ENCODE measurements around the gene SCML2.
"Not testable (repeated sequence)": the region's sequence is repeated elsewhere in the genome, so short reads cannot be mapped to it uniquely, and the experiment has no call there.

SCML2 gene

DNA sequence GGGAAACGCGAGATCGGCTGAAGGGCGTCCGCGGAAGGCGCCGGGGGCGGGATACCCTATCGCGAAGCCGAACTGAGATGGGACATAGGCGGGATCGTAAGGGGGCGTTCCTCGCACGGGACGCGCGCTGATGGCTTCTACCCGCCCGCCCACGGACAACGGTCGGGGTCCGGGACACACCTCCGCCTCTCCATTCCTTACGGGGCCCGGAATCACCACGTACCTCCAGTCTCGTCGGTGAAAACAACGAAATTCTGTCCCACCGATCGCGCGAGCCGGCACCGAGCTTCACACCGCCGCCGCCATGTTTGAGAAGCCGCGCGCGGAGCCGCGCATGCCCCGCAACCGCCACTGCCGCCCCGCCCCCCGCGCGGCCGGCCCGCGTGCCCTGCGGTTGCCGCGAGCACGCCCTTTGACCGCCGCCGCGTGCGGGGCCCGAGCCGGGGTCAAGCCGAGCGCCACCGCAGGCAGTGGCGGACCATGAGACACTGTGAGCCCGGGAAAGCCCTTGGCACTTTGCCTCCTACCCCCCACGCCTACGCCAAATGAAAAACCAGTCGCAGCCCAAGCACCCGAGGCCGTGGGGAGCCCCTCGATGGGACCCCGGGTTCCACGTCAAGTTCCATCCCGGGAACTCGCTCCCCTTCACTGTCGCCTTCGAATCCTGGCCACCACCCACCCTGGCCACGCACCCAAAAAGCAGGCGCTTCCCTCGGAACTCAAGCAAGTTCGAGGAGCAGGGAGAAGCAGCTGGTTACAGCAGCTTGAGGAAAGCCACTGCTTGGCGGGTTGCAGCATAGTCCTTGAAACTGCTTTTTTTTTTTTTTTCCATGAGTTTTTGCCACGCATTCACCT, at the start of gene SCML2:
SCML2 (minus strand) TSS at position 320 of the 855 bp plus-strand sequence. CDS start 20,617 bp downstream, outside the sequence.
- DNase-seq (ENCODE audit: extremely low read depth in 1 of 2, low read depth in 1 of 2) = peak in 1 of 2 donors; percentile 17

DNA sequence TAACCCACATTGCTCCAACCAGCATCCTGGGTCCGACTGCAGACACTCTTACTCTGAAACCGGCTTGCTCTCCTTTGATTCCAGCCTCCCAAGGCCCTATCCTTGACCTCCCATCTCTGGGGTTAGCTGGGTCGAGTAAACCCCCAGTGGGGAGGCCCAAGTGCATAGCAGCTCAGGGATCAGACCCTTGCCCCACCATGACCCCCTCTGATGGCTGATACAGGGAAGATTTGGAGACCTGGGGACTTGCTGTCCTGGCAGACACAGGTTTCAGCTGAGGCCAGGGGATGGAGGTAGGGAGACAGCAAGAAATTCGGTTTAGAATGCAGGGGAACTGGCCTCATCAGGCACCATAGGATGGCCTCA, 47.3 kb upstream of the SCML2 start:
- no peak for DNase-seq (ENCODE audit: extremely low read depth in 1 of 2, low read depth in 1 of 2)

DNA sequence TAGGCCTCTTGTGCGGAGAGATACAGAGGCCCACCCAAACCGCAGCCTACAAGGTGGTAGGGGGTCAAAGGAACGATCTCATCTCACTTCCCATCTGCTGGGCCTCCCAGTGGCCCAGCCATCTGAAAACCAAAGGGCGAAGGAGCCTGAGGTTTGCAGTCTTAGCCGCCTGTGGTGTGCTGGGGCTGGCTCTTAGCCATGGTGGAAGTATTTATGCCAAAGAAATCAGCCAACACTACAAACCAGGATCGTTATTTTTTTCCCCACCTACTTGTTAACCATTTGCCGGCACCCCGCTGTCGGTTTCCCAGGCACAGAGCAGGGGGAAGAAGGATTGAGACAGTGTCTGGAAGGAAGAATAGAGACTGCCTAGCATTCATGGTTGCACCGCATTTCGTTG, 40.0 kb upstream of the SCML2 start:
- no peak for DNase-seq (ENCODE audit: extremely low read depth in 1 of 2, low read depth in 1 of 2)

DNA sequence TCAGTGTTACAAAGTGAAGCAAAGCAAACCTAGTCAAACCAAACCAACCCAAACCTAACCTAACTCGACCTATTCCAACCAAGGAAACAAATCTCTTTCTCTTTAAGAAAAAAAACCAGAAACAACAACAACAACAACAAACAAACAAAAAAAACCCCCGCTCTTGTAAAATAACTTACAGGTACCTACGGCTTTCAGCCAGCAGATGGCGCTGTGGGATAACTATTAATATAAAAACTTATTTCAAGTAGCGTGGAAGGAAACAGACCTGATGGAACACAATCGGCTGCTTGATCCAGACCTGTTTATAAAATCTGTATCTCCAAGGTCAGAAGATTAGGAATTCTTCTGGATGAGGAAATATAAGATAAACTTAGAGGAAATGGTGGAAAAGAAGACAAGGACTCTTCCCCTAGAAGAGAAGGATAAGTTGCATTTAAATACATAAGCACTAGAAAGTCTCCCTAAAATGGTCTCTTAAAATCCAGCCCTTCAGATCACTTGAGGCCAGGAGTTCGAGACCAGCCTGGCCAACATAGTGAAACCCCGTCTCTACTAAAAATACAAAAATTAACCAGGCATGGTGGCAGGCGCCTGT, 36.6 kb upstream of the SCML2 start:
- peak; percentile 30 to 37 for DNase-seq (ENCODE audit: extremely low read depth in 1 of 2, low read depth in 1 of 2)

DNA sequence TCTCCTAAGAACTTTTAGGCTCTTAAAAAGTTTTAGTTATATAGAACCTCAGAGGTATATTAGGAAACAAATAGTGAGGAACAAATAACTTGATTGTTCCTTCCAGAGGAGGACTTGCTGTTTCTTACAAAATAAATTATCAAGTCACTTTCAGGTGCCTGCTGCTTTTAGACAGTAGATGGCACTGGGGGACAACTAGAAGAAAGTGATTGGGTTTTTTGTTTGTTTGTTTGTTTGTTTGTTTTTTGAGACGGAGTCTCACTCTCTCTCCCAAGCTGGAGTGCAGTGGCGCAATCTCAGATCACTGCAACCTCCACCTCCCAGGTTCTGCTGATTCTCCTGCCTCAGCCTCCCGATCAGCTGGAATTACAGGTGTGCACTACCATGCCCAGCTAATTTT, 35.5 kb upstream of the SCML2 start:
- DNase-seq (ENCODE audit: extremely low read depth in 1 of 2, low read depth in 1 of 2) = no peak

DNA sequence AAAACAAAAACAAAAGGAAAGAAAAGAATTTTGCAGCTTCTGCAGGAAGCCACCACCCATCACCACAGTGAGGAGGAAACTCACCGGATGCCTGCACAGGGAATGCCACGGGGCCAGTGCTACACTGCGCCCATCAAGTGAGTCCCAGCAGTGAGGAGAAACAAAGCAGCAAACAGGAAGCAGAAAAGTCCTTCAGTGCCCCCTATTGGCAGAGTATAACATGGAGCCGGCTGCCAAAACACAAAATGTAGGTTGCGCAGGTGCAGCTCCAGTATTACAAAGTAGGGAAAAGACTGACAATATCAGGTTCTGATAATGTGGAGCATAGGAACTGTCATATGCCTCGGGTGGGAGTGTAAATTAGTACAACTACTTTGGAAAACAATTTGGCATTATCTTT, 23.3 kb upstream of the SCML2 start:
- no peak for DNase-seq (ENCODE audit: extremely low read depth in 1 of 2, low read depth in 1 of 2)

DNA sequence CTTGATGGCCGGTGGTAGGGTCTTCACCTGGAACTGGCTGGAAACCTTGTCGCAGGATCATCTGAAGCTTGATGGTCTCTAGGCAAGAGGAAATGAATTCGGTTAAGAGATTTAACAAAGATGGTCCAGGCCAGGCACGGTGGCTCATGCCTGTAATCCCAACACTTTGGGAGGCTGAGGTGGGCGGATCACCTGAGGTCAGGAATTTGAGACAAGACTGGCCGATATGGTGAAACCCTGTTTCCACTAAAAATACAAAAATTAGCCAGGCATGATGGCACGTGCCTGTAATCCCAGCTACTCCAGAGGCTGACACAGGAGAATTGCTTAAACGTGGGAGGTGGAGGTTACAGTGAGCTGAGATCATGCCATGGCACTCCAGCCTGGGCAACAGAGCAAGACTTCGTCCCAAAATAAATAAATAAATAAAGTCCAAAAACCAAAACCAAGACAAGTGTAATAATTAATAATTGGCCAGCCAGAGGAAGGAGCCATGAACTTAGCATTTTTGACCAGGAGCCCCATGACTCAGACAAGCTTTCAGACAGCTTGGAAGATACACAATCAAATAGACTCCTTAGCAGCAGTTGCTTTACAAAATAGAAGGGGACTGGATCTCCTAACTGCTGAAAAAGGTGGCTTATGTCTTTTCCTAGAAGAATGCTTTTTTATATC, 20.8 kb upstream of the SCML2 start:
- DNase-seq (ENCODE audit: extremely low read depth in 1 of 2, low read depth in 1 of 2) = not testable (repeated sequence)

DNA sequence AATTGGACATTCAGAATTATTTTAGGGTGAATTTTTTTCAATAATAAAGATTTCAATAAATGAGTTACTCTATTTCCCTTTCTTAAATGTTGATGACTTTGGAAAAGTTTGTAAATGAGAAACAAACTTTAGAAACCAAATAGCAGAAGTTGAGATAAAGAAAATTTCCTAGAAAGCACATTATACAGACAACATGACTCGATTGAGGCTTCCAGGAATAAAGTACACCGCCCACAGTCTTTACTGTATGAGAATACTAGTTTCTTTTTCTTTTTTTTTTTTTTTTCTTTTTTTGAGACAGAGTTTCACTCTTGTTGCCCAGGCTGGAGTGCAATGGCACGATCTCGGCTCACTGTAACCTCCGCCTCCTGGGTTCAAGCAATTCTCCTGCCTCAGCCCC, 14.6 kb upstream of the SCML2 start:
- DNase-seq (ENCODE audit: extremely low read depth in 1 of 2, low read depth in 1 of 2) = not testable (repeated sequence)

DNA sequence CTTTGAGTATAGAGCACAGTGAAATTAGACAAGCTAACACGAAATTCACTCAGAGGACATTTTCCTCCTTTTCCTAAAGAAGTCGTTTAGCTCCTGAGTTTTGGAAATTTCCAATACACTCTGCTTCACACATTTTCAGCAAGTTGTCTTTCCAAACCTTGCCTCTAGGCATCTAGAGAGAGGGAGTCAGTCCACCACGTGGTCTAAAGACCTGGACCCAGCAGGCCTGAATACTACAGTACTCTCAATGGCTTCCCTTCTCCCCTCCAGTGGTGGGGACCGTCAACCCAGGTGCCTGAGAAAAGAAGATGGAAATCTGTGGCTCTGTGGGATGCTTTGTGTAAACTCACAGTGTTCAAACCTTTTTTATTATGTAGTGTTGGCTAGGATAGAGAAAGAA, 13.9 kb upstream of the SCML2 start:
- DNase-seq (ENCODE audit: extremely low read depth in 1 of 2, low read depth in 1 of 2) = no peak

DNA sequence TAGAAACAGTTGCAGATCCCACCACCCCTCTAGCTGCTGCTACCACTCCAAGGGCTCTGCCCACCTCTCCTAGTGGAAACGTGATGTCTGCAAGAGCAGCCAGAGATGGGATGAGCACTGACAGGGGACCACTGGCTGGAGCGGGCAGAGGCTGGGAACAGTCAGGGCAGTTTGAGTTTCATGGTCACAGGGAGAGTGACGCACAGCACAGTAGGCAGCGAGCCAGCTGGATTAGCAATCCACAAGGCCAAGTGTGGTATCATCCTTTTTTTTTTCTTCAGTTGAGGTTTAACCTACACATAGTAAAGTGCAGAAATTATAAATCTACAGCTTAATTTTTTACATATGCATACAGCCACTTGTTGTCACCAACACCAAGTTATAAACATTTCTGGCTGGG, 6.4 kb upstream of the SCML2 start:
- no peak for DNase-seq (ENCODE audit: extremely low read depth in 1 of 2, low read depth in 1 of 2)

DNA sequence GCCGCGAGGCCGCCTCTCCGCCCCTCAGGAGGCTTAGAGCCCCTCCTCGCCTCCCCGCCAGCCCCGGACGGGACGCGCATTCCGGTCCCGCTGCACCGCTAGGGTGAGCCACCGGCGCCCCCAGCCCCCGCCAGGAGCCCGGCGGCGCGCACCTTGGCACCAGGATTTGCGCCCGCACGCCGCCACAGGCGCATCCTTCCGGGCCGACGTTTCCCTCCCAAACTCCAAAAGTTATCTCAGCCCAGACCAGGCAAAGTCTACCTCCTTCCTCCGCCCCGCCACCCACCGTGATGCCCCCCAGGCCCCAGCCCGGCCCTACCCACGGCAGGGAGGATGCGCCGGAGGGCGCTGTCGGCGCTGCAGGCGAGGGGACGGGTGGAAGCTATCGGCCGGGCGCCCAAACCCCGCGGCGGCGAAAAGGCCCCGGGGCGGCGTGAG, 538 bp downstream of the SCML2 start:
- no peak for DNase-seq (ENCODE audit: extremely low read depth in 1 of 2, low read depth in 1 of 2)

DNA sequence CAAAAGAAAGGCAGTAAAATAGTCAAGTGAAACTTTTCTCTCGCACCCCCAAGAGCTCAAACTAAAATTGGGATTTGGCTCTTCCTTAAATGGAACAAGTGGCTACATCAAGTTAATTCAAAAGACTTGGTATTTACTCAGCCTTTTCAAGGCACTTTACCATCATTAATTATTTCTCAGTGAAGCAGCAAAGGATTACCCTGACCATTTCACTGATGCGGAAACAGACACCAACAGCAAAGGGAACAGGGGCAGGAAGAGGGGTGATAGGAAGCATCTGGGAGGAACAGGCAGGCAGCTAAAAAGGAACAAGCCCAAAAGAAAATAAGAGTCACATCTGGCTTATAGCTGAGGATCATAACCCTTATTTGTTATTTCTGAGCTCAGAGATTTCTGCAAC, 2.7 kb downstream of the SCML2 start:
- no peak for DNase-seq (ENCODE audit: extremely low read depth in 1 of 2, low read depth in 1 of 2)

DNA sequence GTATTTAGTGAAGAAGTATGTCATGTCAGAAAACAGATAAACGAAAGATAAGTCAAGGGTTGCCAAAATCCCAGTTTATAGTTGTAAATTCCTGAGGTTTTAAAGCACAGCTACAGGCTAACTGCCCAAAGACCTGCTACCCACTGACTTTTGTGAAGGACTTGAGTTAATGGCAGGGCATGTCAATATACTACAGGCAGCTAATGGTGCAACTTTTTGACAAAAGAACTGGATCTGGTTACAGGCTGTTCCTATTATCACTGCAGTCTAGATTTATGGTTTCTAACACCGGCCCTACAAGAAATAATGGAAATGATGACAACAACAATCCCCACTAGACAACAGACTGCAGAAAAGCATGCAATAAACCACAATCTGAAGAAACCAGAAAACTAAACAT, 6.4 kb downstream of the SCML2 start:
- no peak for DNase-seq (ENCODE audit: extremely low read depth in 1 of 2, low read depth in 1 of 2)

DNA sequence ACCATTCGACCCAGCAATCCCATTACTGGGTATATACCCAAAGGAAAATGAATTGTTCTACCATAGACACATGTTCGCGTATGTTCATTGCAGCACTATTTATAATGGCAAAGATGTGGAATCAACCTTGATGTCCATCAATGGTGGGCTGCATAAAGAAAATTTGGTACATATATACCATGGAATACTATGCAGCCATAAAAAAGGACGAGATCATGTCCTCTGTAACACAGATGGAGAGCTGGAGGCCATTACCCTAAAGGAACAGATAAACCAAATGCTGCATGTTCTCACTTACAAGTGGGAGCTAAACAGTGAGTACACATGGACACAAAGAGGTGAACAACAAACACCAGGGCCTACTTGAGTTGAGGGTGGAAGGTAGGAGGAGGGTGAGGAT, 45.1 kb downstream of the SCML2 start:
- DNase-seq (ENCODE audit: extremely low read depth in 1 of 2, low read depth in 1 of 2) = no peak

DNA sequence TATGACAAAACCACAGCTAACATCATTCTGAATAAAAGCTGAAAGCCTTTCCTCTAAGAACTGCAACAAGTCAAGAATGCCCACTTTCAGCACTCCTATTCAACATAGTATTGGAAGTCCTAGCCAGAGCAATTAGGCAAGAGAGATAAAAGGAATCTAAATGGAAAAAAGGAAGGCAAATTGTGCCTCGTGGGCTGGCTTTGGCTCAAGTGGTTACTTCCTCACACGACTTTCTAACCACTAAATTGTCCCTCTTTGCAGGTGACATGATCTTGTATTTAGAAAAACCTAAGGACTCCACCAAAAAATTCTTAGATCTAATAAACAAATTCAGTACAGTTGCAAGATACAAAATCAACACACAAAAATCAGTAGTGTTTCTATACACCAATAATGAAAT, 57.2 kb downstream of the SCML2 start:
- no peak for DNase-seq (ENCODE audit: extremely low read depth in 1 of 2, low read depth in 1 of 2)

DNA sequence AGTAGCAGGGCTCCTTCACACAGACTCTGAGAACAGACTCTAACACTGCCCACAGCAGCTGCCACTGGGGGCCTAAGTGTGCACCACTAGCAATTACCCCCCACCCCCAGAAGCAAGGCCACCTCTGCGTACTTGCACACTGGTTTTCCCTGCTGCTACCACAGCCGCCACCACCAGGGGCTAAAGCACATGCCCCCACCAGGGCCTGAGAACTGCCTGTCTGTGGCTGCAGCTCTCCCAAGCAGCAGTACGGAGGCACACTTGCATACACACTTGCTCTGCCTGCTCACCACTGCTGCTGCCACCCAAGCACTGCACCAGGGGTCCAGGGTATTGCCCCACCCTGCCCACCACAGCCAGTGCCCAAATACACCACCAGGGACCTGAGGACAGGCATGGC, 59.6 kb downstream of the SCML2 start:
- DNase-seq (ENCODE audit: extremely low read depth in 1 of 2, low read depth in 1 of 2) = no peak

DNA sequence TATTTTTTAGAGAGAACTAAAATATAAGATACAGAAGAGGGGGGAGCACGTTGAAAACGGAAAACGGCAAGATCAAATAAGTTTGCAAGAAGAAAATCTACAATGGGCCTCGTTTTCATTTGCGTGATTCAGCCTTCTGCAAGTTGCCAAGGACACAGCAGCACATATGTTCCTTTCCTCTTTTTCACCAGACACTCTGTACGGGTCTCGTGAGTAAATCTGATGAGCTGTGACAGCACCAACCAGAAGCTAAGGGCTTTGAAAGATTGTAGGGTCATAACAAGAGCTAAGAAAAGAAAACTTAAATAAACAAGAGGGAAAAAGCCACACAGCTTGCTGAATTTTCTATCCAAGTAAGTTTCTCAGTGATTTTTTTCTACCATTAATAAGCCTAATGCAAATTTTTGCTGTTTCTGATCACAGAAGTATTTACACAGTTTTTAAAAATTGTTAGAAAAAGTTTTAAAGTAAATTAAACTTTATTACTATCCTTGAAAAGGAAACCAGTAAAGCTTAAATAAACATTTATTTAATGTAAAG, 63.4 kb downstream of the SCML2 start:
- no peak for DNase-seq (ENCODE audit: extremely low read depth in 1 of 2, low read depth in 1 of 2)

DNA sequence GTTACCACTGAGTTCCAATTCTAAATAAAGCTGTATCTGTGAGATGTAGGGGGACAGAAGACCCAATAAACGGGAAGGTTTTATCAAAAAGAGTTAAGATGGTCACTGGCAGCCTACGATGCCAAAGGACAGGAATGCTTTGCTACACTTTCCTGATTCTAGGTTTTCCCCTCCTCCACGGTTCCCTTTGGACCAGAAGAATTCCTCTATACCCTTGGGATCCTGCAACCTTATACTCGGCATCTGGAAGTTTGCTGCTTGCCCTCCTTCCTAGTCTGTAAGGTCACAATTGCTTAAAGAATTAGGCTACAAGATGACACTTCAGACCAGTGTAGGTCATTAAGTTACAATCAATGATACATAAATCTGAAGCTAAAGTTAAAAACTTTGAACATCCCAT, 64.3 kb downstream of the SCML2 start:
- DNase-seq (ENCODE audit: extremely low read depth in 1 of 2, low read depth in 1 of 2) = no peak

DNA sequence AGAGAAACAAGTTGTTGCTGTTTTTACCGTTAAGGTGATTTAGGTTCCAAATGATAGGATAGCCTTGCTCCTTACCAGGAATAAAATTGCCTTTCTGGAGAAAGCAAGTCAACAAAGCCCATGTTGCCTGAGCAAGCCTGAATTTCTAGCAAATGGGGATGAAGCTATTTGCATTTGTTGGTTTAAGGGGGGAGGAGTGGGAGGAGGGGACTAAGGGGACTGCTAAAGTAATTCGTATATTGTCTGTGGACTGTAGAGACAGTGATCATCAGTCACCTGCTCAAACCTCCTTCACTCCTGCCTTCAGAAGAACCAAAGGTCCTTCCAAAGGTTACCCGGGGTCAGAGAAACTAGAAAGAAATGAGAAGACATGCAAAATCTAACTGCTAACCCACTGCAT, 65.8 kb downstream of the SCML2 start:
- no peak for DNase-seq (ENCODE audit: extremely low read depth in 1 of 2, low read depth in 1 of 2)

DNA sequence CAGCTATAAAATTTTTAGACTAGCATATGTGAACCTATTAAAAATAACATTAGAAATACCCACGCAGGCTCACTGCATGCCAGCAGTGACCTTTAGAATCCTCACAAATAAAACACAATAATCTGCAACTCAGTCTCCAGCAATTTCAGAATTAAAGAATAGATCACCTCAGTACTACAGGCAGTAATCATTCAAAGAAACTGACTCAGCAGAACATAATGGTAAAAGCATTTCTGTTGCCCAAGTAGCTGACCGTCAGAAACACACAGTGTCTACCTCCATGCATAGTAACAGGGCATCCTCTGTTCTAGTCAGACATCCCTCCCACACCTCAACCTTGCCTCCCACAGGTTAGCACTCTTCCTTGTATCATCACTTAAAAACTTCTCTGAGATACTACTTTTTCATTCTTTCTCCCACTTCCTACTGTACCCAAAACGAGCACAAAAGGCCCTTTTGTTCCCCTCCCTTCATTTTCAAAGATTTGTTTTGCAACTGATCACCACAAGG, 68.1 kb downstream of the SCML2 start:
- DNase-seq (ENCODE audit: extremely low read depth in 1 of 2, low read depth in 1 of 2) = no peak

DNA sequence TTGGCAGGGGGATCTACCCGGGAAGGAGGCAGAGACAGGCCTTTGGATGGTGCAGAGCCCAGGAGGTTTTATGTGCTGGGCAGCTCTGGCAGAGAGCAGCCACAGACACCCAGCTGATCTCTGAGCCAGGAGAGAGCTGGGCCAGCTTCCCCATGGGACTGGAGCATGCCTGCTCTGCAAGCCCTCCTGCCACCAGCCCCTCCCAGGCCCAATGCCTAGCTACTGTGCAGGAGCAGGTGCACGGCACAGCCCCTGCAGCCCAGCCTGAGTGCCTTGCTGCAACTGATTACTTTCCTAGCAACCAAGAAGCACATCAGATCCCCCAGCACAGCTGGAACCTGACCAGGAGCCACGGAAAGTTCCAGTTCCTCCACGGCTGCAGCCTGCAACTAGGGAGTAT, 76.0 kb downstream of the SCML2 start:
- no peak for DNase-seq (ENCODE audit: extremely low read depth in 1 of 2, low read depth in 1 of 2)

DNA sequence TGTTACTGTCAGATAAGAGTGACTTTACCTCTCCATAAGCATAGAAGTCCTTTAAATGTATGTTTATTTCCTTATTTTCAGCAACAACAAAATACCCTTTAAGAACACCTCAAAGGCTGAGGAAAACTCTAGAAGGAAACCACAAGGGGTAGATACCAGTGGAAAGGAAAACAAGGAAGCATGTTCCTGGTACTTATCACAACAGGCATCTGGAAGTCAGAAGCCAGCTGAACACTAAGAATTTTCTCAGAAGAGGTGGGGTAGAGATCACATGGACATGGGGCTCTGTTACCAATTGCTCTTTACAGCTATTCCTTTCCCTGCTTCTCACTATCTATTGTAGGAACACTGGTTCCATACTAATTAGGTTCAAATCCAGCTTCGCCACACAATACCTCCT, 82.3 kb downstream of the SCML2 start:
- no peak for DNase-seq (ENCODE audit: extremely low read depth in 1 of 2, low read depth in 1 of 2)
